Upper lobe of right lung (tissue), 1 donor: ENCODE results near the gene PDE6C. TPM values are rescaled to one million over a fixed set of nuclear protein-coding genes. Genes with fewer than 3 reads are reported as not detected.

Experiments used
- ATAC-seq: fragments of 200-7000 bp; cut with Tn5 transposase; one replicate; pipeline ENCODE4 v1.9.1; 2020; ENCODE audit warnings: mild to moderate bottlenecking, moderate library complexity
- DNase-seq: peaks from one replicate; pipeline ENCODE4 v3.0.0-alpha.2; 2020
- H3K27ac ChIP-seq: fragments of 200-600 bp; one replicate; pipeline ENCODE4 v1.8.0; 2022
- H3K27me3 ChIP-seq: fragments of 200-600 bp; one replicate; pipeline ENCODE4 v1.8.0; 2022; ENCODE audit warnings: mild to moderate bottlenecking
- H3K36me3 ChIP-seq: fragments of 200-600 bp; one replicate; pipeline ENCODE4 v1.8.0; 2022
- H3K4me1 ChIP-seq: fragments of 200-600 bp; one replicate; pipeline ENCODE4 v1.8.0; 2022
- H3K4me3 ChIP-seq: fragments of 200-600 bp; one replicate; pipeline ENCODE4 v1.8.0; 2022; ENCODE audit warnings: mild to moderate bottlenecking
- H3K9me3 ChIP-seq: fragments of 200-600 bp; one replicate; pipeline ENCODE4 v1.8.0; 2022
- intact Hi-C: fragments of 100-400 bp; cut with DNase I; formaldehyde crosslinking; loops from one replicate; pipeline ENCODE4 v1.11.0; 2022
- total RNA-seq: library from RNA; stranded (reverse); fragmentation: NEBNext Ultra II Directional; extraction: Animal tissue kit (Norgen Biotek cat#: 25700); gene quantifications from one replicate; pipeline ENCODE4 v1.2.1, GENCODE V29; 2021
- TF ChIP-seq, protein P1 (sequence below): fragments of 200-600 bp; IDR thresholded peaks from one replicate; pipeline ENCODE4 v1.8.0; 2022; ENCODE audit warnings: antibody characterized with exemption
- donor health status: DM: no; HTN: yes; CAD: no; lungs with severe emphysema.

Gene PDE6C
- total RNA-seq, 1 donor from 2014 or later, result not detected

DNA sequence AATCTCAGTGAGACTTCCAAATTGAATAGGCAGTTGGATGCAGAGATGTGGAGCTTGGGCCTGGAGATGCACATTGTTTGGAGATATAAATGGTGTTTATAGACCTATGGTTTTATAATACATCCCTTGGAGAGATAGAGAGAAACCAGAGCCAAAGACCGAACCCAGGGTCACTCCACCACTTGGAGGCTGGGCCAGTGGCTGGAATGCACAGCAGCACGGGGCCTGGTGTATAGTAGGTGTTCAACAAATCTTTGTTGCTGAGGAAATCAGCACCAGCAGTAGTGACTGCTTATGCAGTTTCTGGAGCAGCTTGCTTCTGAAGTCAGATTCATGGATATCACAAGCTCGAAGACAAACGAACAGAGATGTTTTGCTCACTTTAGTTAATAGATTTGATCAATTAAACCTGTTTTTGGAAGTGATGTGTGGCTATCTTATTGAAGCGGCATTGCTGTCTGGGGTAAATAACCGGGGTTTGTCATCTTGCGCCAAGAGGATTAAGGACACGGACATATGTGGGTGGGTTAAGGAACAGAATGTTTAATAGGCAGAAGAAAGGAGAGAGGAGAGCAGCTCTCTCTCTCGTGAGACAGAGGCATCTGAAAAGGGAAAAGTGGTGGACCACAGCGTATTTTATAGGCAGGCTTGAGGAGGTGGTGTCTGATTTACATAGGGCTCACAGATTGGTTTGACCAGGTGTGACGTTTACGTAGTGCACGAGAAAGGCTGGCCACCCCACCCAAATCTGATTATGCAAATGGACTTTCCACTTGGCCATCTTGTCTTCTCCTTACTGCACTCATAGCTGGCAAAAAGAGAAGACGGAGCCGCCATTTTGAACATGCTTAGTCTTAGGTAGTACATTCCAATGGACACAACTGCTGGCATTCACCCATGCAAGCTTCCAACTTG lies 22.4 kb upstream of the PDE6C start:
- no peaks in the 10 kb centered on the region for H3K27me3 ChIP-seq
- no peak overlapping the region for H3K27ac ChIP-seq
- ATAC-seq (no peak), DNase-seq (no peak)
- H3K9me3 ChIP-seq, result no peaks in the 10 kb centered on the region
- H3K4me3 ChIP-seq, result no peak overlapping the region
- TF ChIP-seq, protein P1, sequence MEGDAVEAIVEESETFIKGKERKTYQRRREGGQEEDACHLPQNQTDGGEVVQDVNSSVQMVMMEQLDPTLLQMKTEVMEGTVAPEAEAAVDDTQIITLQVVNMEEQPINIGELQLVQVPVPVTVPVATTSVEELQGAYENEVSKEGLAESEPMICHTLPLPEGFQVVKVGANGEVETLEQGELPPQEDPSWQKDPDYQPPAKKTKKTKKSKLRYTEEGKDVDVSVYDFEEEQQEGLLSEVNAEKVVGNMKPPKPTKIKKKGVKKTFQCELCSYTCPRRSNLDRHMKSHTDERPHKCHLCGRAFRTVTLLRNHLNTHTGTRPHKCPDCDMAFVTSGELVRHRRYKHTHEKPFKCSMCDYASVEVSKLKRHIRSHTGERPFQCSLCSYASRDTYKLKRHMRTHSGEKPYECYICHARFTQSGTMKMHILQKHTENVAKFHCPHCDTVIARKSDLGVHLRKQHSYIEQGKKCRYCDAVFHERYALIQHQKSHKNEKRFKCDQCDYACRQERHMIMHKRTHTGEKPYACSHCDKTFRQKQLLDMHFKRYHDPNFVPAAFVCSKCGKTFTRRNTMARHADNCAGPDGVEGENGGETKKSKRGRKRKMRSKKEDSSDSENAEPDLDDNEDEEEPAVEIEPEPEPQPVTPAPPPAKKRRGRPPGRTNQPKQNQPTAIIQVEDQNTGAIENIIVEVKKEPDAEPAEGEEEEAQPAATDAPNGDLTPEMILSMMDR, result no peak
- intact Hi-C loops, result no loop called here
- H3K36me3 ChIP-seq, result no peaks in the 10 kb centered on the region
- no peaks in the 10 kb centered on the region for H3K4me1 ChIP-seq

DNA sequence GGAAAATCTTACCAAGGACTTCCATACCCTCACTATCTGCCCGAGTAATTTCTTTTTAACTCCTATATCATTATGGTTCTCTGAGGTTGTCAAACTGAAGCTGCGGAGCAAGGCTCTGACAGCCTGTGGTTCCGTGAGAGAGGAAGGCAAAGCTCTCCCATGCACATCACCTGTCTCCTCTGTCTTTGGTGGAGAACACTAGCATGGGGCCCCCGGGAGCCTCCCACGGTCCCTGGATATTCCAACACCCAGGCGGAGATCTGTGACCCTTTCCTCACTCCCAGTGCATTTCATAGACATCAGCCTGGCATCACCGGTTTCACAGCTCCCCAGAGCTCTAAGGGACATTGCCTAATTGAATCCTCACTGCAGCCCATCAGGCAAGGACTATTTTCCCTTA lies 21.7 kb upstream of the PDE6C start:
- Histone ChIP-seq H3K36me3 (no peaks in the 10 kb centered on the region), H3K4me3 (no peak overlapping the region), H3K27me3 (no peaks in the 10 kb centered on the region), H3K4me1 (no peaks in the 10 kb centered on the region), H3K9me3 (no peaks in the 10 kb centered on the region), H3K27ac (no peak overlapping the region)
- DNase-seq (no peak), ATAC-seq (no peak)
- intact Hi-C loops, result no loop called here
- TF ChIP-seq, protein P1, result no peak

- H3K27me3 ChIP-seq, result no peaks in the 10 kb centered on the region
- H3K4me3 ChIP-seq, result no peak overlapping the region
- no peaks in the 10 kb centered on the region for H3K9me3 ChIP-seq
- DNase-seq (no peak), ATAC-seq (peak; percentile 79)
- intact Hi-C loops, result no loop called here
- TF ChIP-seq, protein P1, result no peak
- peak overlapping the region; percentile 17 for H3K27ac ChIP-seq
- H3K36me3 ChIP-seq, result no peaks in the 10 kb centered on the region
- H3K4me1 ChIP-seq, result no peaks in the 10 kb centered on the region
These were observed 21.1 kb upstream of the PDE6C start for GRCh38 chr10:93591065-93591808.

GRCh38 chr10:93593254-93593653 lies 19.1 kb upstream of the PDE6C start:
- no peaks in the 10 kb centered on the region for H3K27me3 ChIP-seq
- ATAC-seq (no peak), DNase-seq (no peak)
- TF ChIP-seq, protein P1, result no peak
- no peaks in the 10 kb centered on the region for H3K4me1 ChIP-seq
- H3K4me3 ChIP-seq, result no peak overlapping the region
- intact Hi-C loops, result no loop called here
- no peaks in the 10 kb centered on the region for H3K9me3 ChIP-seq
- no peak overlapping the region for H3K27ac ChIP-seq
- H3K36me3 ChIP-seq, result no peaks in the 10 kb centered on the region

GRCh38 chr10:93593749-93594148 lies 18.6 kb upstream of the PDE6C start:
- DNase-seq, result no peak
- no peaks in the 10 kb centered on the region for H3K36me3 ChIP-seq
- intact Hi-C loops, result no loop called here

More at GRCh38 chr10:93593749-93594148, 18.6 kb upstream of the PDE6C start:
- H3K27ac ChIP-seq, result no peak overlapping the region
- H3K27me3 ChIP-seq, result no peaks in the 10 kb centered on the region
- no peak for ATAC-seq
- H3K4me1 ChIP-seq, result no peaks in the 10 kb centered on the region
- H3K4me3 ChIP-seq, result no peak overlapping the region
- H3K9me3 ChIP-seq, result no peaks in the 10 kb centered on the region
- TF ChIP-seq, protein P1, result no peak
